ENCODE measurements around the gene FUT3. TPM values are rescaled to one million over a fixed set of nuclear protein-coding genes. Genes with fewer than 3 reads are reported as not detected.
A peak's percentile ranks its signal among the peaks of the same experiment; 100 is the strongest.

FUT3 gene
- total RNA-seq, 1 experiment from 2014 or later, result 0.48 TPM

DNA sequence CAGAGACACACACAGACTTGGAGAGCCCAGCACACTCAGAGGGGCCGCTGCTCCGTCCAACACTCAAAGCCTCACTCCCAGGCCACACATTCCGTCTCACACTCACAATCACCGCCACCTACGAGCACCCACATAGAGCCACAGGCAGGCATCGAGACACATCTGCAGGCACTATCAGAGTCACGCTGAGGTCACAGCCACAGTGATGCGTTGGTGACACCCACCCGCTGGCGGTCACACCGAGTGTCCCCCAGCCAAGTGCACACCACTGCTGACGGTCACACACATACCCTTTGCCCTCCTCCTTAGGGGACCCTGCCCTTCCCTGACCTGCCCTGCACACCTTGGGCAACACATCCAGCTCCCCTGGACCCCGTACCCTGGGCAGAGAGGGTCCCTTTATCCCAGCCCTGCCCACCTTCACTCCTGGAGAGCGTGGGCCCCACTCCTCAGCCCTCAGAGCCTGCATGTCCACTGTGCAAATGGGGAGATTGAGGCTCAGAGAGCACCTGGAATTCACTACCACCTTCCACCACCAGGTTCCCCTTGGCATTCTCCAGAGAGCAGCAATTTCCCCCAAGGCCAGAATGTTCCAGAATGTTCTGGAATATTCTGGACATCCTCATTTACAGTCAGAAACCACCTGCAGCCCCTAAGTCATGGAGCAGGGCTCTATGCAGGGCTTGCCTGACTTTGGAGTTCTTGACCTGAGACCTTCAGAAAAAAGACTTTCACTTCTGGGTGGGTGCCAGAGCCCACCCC lies 13.7 kb upstream of the FUT3 start:
- Mint-ChIP-seq H3K36me3 (no peaks in the 10 kb centered on the region), H3K4me3 (no peak overlapping the region), H3K4me1 (no peaks in the 10 kb centered on the region), H3K27ac (0 out of 2 replicates have a peak overlapping the region, but pooled peaks have one; percentile 11), H3K9me3 (no peaks in the 10 kb centered on the region), H3K27me3 (ENCODE audit: low read depth) (peaks cover 9% of the 10 kb centered on the region)
- TF ChIP-seq ATF3 (CRISPR knock-in tag; conservative IDR thresholded peaks at IDR 0.05), result peak; percentile 65; the same call in 1 of the 2 replicates
- TF ChIP-seq, protein P1, sequence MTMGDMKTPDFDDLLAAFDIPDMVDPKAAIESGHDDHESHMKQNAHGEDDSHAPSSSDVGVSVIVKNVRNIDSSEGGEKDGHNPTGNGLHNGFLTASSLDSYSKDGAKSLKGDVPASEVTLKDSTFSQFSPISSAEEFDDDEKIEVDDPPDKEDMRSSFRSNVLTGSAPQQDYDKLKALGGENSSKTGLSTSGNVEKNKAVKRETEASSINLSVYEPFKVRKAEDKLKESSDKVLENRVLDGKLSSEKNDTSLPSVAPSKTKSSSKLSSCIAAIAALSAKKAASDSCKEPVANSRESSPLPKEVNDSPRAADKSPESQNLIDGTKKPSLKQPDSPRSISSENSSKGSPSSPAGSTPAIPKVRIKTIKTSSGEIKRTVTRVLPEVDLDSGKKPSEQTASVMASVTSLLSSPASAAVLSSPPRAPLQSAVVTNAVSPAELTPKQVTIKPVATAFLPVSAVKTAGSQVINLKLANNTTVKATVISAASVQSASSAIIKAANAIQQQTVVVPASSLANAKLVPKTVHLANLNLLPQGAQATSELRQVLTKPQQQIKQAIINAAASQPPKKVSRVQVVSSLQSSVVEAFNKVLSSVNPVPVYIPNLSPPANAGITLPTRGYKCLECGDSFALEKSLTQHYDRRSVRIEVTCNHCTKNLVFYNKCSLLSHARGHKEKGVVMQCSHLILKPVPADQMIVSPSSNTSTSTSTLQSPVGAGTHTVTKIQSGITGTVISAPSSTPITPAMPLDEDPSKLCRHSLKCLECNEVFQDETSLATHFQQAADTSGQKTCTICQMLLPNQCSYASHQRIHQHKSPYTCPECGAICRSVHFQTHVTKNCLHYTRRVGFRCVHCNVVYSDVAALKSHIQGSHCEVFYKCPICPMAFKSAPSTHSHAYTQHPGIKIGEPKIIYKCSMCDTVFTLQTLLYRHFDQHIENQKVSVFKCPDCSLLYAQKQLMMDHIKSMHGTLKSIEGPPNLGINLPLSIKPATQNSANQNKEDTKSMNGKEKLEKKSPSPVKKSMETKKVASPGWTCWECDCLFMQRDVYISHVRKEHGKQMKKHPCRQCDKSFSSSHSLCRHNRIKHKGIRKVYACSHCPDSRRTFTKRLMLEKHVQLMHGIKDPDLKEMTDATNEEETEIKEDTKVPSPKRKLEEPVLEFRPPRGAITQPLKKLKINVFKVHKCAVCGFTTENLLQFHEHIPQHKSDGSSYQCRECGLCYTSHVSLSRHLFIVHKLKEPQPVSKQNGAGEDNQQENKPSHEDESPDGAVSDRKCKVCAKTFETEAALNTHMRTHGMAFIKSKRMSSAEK (CRISPR knock-in tag; IDR thresholded peaks at IDR 0.05; ENCODE audit: borderline replicate concordance), result no peak
- TF ChIP-seq NR2C2 (CRISPR knock-in tag; IDR thresholded peaks at IDR 0.05), result no peak
- TF ChIP-seq USF1 (CRISPR knock-in tag; IDR thresholded peaks at IDR 0.05), result no peak
- ChIA-PET CTCF (interaction anchor here (0.6 to 0.7 kb wide), 2 partner anchors 37 to 61 kb away, joined by 3 to 5 read pairs; no protein-coding TSS in a partner anchor), POLR2A (no interaction called here)
- no peak for DNase-seq (ENCODE audit: low spot score)
- ATAC-seq, result no peak

DNA sequence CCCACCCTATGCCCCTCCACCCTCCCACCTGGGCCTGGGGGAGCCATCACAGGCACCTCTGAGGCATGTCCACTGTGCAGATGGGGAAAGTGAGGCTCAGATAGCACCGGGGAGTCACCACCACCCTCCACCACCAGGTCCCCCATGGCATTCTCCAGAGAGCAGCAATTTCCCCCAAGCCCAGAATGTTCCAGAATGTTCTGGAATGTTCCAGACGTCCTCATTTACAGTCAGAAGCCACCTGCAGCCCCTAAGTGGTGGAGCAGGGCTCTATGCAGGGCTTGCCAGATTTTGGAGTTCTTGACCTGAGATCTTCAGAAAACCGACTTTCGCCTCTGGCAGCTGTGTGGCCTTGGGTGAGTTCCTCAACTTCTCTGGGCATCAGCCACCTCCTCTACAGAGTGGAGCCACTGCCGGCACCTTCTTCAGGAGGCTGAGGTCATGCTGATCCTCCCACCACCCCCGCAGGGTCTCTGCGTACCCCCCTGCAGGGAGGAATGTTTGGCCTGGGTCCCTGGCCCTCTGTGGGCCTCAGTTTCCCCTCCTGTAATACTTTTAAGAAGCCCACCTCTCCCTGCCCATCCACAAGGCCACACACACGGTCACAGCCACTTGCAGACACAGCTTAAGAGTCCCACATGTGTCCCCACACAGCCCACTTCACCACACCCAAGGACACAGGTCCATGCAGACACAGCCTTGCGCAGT lies 12.9 kb upstream of the FUT3 start:
- peaks cover 9% of the 10 kb centered on the region for H3K27me3 Mint-ChIP-seq (ENCODE audit: low read depth)
- H3K27ac Mint-ChIP-seq, result 0 out of 2 replicates have a peak overlapping the region, but pooled peaks have one; percentile 11
- no peaks in the 10 kb centered on the region for H3K36me3 Mint-ChIP-seq
- DNase-seq (ENCODE audit: low spot score), result no peak
- H3K4me1 Mint-ChIP-seq, result no peaks in the 10 kb centered on the region
- ChIA-PET POLR2A (no interaction called here), CTCF (no interaction called here)
- no peak overlapping the region for H3K4me3 Mint-ChIP-seq
- no peak for ATAC-seq
- H3K9me3 Mint-ChIP-seq, result no peaks in the 10 kb centered on the region
- TF ChIP-seq ZNF396 (CRISPR knock-in tag; IDR thresholded peaks at IDR 0.05; ENCODE audit: borderline replicate concordance) (no peak), ATF3 (CRISPR knock-in tag; conservative IDR thresholded peaks at IDR 0.05) (no peak), FOXJ3 (CRISPR knock-in tag; IDR thresholded peaks at IDR 0.05; ENCODE audit: borderline replicate concordance) (no peak), ATF6 (CRISPR knock-in tag; IDR thresholded peaks at IDR 0.05) (no peak), CREB1 (CRISPR knock-in tag; IDR thresholded peaks at IDR 0.05) (no peak), TEAD1 (CRISPR knock-in tag; IDR thresholded peaks at IDR 0.05) (no peak), RELA (CRISPR knock-in tag; IDR thresholded peaks at IDR 0.05; ENCODE audit: borderline replicate concordance) (no peak), MYBL2 (CRISPR knock-in tag; IDR thresholded peaks at IDR 0.05) (no peak), MXD4 (CRISPR knock-in tag; IDR thresholded peaks at IDR 0.05; ENCODE audit: borderline replicate concordance) (no peak), ZNF317 (CRISPR knock-in tag; IDR thresholded peaks at IDR 0.05; ENCODE audit: borderline replicate concordance, low read depth) (no peak), ZNF138 (CRISPR knock-in tag; conservative IDR thresholded peaks at IDR 0.05) (no peak), ZNF232 (CRISPR knock-in tag; IDR thresholded peaks at IDR 0.05) (no peak), TCF7 (CRISPR knock-in tag; IDR thresholded peaks at IDR 0.05; ENCODE audit: low read depth) (no peak), GTF2I (CRISPR knock-in tag; conservative IDR thresholded peaks at IDR 0.05) (no peak)
- TF ChIP-seq, protein P2, sequence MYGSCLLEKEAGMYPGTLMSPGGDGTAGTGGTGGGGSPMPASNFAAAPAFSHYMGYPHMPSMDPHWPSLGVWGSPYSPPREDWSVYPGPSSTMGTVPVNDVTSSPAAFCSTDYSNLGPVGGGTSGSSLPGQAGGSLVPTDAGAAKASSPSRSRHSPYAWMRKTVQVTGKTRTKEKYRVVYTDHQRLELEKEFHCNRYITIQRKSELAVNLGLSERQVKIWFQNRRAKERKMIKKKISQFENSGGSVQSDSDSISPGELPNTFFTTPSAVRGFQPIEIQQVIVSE (CRISPR knock-in tag; IDR thresholded peaks at IDR 0.05; ENCODE audit: borderline replicate concordance), result no peak
- TF ChIP-seq, protein P3, sequence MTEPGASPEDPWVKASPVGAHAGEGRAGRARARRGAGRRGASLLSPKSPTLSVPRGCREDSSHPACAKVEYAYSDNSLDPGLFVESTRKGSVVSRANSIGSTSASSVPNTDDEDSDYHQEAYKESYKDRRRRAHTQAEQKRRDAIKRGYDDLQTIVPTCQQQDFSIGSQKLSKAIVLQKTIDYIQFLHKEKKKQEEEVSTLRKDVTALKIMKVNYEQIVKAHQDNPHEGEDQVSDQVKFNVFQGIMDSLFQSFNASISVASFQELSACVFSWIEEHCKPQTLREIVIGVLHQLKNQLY (CRISPR knock-in tag; IDR thresholded peaks at IDR 0.05), result no peak

Measured in WTC11 (cell line).